IPS-18c (cell line): ENCODE data around the gene KRT40.

ENCODE experiments used
- H3K4me3 ChIP-seq: 2 replicates; pipeline ENCODE4 v1.7.0; 2013; ENCODE audit warnings: low read depth, mild to moderate bottlenecking, low read length, moderate library complexity; ENCODE audit not compliant: insufficient read depth
- H3K9me3 ChIP-seq: one replicate; pipeline ENCODE4 v1.6.1; 2013; ENCODE audit warnings: mild to moderate bottlenecking, low read length, moderate library complexity; ENCODE audit not compliant: control insufficient read depth, insufficient read depth

KRT40 gene

GRCh38 chr17:40963838-40964237 is 20.3 kb downstream of the KRT40 start:
- Histone ChIP-seq H3K4me3 (no peak overlapping the region), H3K9me3 (no peaks in the 10 kb centered on the region)

- H3K9me3 ChIP-seq, result no peaks in the 10 kb centered on the region
- no peak overlapping the region for H3K4me3 ChIP-seq
Observed at GRCh38 chr17:40962059-40962561, 22.0 kb downstream of the KRT40 start.

GRCh38 chr17:40961591-40961990 is 22.5 kb downstream of the KRT40 start:
- Histone ChIP-seq H3K9me3 (no peaks in the 10 kb centered on the region), H3K4me3 (no peak overlapping the region)

GRCh38 chr17:40960144-40960543 is 24.0 kb downstream of the KRT40 start:
- Histone ChIP-seq H3K9me3 (no peaks in the 10 kb centered on the region), H3K4me3 (no peak overlapping the region; the same call in 1 of the 2 replicates)

- H3K9me3 ChIP-seq, result no peaks in the 10 kb centered on the region
- H3K4me3 ChIP-seq, result no peak overlapping the region
Observed at GRCh38 chr17:40958086-40958953, 25.8 kb downstream of the KRT40 start.

- Histone ChIP-seq H3K4me3 (no peak overlapping the region), H3K9me3 (no peaks in the 10 kb centered on the region)
Observed at GRCh38 chr17:40956401-40957254, 27.5 kb downstream of the KRT40 start.

GRCh38 chr17:40953881-40954280 is 30.2 kb downstream of the KRT40 start:
- Histone ChIP-seq H3K9me3 (no peaks in the 10 kb centered on the region), H3K4me3 (no peak overlapping the region)

- Histone ChIP-seq H3K4me3 (no peak overlapping the region), H3K9me3 (no peaks in the 10 kb centered on the region)
Observed at GRCh38 chr17:40952661-40953060, 31.5 kb downstream of the KRT40 start.

- no peaks in the 10 kb centered on the region for H3K9me3 ChIP-seq
- no peak overlapping the region for H3K4me3 ChIP-seq
Observed at GRCh38 chr17:40952154-40952553, 32.0 kb downstream of the KRT40 start.

GRCh38 chr17:40951011-40951622 is 33.0 kb downstream of the KRT40 start:
- Histone ChIP-seq H3K4me3 (no peak overlapping the region), H3K9me3 (no peaks in the 10 kb centered on the region)

GRCh38 chr17:40950176-40950575 is 34.0 kb downstream of the KRT40 start:
- Histone ChIP-seq H3K4me3 (no peak overlapping the region), H3K9me3 (no peaks in the 10 kb centered on the region)

GRCh38 chr17:40949418-40949817 is 34.7 kb downstream of the KRT40 start:
- Histone ChIP-seq H3K9me3 (no peaks in the 10 kb centered on the region), H3K4me3 (no peak overlapping the region)

GRCh38 chr17:40947929-40948328 is 36.2 kb downstream of the KRT40 start:
- no peaks in the 10 kb centered on the region for H3K9me3 ChIP-seq
- H3K4me3 ChIP-seq, result no peak overlapping the region

- no peak overlapping the region for H3K4me3 ChIP-seq
Observed at GRCh38 chr17:40945414-40945813, 38.7 kb downstream of the KRT40 start.

GRCh38 chr17:40944531-40944930 is 39.6 kb downstream of the KRT40 start:
- Histone ChIP-seq H3K9me3 (no peaks in the 10 kb centered on the region), H3K4me3 (no peak overlapping the region)

More at GRCh38 chr17:40945414-40945813, 38.7 kb downstream of the KRT40 start:
- H3K9me3 ChIP-seq, result no peaks in the 10 kb centered on the region

- Histone ChIP-seq H3K4me3 (no peak overlapping the region), H3K9me3 (no peaks in the 10 kb centered on the region)
Observed at GRCh38 chr17:40942553-40942952, 41.6 kb downstream of the KRT40 start.

- H3K4me3 ChIP-seq, result no peak overlapping the region
- H3K9me3 ChIP-seq, result no peaks in the 10 kb centered on the region
Observed at GRCh38 chr17:40940266-40940665, 43.9 kb downstream of the KRT40 start.
